DND-41 (cell line): ENCODE measurements around the gene USP24.

ENCODE experiments used
- CTCF ChIP-seq: IDR thresholded peaks from 2 replicates; pipeline ENCODE4 v1.5.1; 2012; ENCODE audit warnings: borderline replicate concordance, low read length, moderate library complexity, mild to moderate bottlenecking; ENCODE audit not compliant: poor library complexity, severe bottlenecking; ENCODE audit errors: extremely low read depth
- EZH2 ChIP-seq: IDR thresholded peaks from 3 replicates; pipeline ENCODE4 v1.6.1; 2012; ENCODE audit warnings: borderline replicate concordance, low read depth, mild to moderate bottlenecking, moderate library complexity, low read length, inconsistent platforms; ENCODE audit not compliant: severe bottlenecking

GRCh38 chr1:55239548-55239947 lies 24.4 kb upstream of the USP24 start:
- TF ChIP-seq CTCF (no peak), EZH2 (no peak)
